SK-N-SH (cell line): ENCODE results near the gene BNIPL. TPM values are rescaled to one million over a fixed set of nuclear protein-coding genes. Genes with fewer than 3 reads are reported as not detected.

ENCODE experiments used
- CTCF ChIA-PET: fragments of 300-600, 350-600 bp; formaldehyde crosslinking; extraction: SDS; loops from one replicate; lab custom pipeline; 2021; lab: Yijun Ruan, JAX
- POLR2A ChIA-PET: fragments of 350-600 bp; sonication (Branson Sonifier 250); formaldehyde crosslinking; extraction: SDS; loops from one replicate; lab custom pipeline; 2020; ENCODE audit warnings: antibody characterized with exemption, inconsistent platforms; lab: Yijun Ruan, JAX
- DNase-seq: peaks from one replicate; pipeline ENCODE4 v3.0.0; 2012
- H2AFZ ChIP-seq: fragments of 200-600 bp; sonication (generic); 2 replicates; pipeline ENCODE4 v1.8.1; 2016; ENCODE audit warnings: antibody characterized with exemption, mild to moderate bottlenecking, low read depth
- H3F3A ChIP-seq: fragments of 200-600 bp; sonication (generic); replicated peaks from 2 replicates; pipeline ENCODE3; 2016; ENCODE audit warnings: antibody characterized with exemption, mild to moderate bottlenecking; ENCODE audit not compliant: insufficient read depth
- H3K27ac ChIP-seq, 2 experiments: fragments of 200-500 bp in 1 of 2; fragments of 200-600 bp in 1 of 2; sonication (Bioruptor generic) in 1 of 2; sonication (generic), shearing (Covaris generic) in 1 of 2; 2 replicates each; pipeline versions ENCODE4 v1.5.1 to v1.6.1; 2014 to 2016; ENCODE audit warnings: low read depth in 2 of 2, inconsistent platforms in 1 of 2, low read length in 1 of 2, mild to moderate bottlenecking in 1 of 2, mixed read lengths in 1 of 2
- H3K27me3 ChIP-seq: fragments of 200-600 bp; sonication (generic), shearing (Covaris generic); 2 replicates; pipeline ENCODE4 v1.6.1; 2016; ENCODE audit warnings: mixed run types; ENCODE audit not compliant: insufficient read depth
- H3K36me3 ChIP-seq, 2 experiments: fragments of 200-500 bp in 1 of 2; fragments of 200-600 bp in 1 of 2; sonication (Bioruptor generic) in 1 of 2; sonication (generic) in 1 of 2; replicated peaks in 1 of 2; 2 replicates each; pipeline versions ENCODE3 to v1.5.1; 2014 to 2016; ENCODE audit warnings: low read length in 1 of 2, mild to moderate bottlenecking in 1 of 2; ENCODE audit not compliant: insufficient read depth in 2 of 2, control insufficient read depth in 1 of 2
- H3K4me1 ChIP-seq, 2 experiments: fragments of 200-500 bp in 1 of 2; fragments of 200-600 bp in 1 of 2; sonication (Bioruptor generic) in 1 of 2; sonication (generic), shearing (Covaris generic) in 1 of 2; 2 replicates each; pipeline versions ENCODE4 v1.5.1 to v1.6.1; 2014 to 2016; ENCODE audit warnings: low read depth in 1 of 2, low read length in 1 of 2, mixed run types in 1 of 2; ENCODE audit not compliant: insufficient read depth in 2 of 2, control insufficient read depth in 1 of 2
- H3K4me2 ChIP-seq: fragments of 200-600 bp; sonication (generic), shearing (Covaris generic); 2 replicates; pipeline ENCODE4 v1.6.1; 2017; ENCODE audit warnings: mixed run types
- H3K4me3 ChIP-seq, 2 experiments: fragments of 200-500 bp in 1 of 2; fragments of 200-600 bp in 1 of 2; sonication (Bioruptor generic) in 1 of 2; sonication (generic), shearing (Covaris generic) in 1 of 2; 2 replicates each; pipeline versions ENCODE4 v1.5.1 to v1.8.1; 2014 to 2016; ENCODE audit warnings: low read depth in 2 of 2, inconsistent platforms in 1 of 2, low read length in 1 of 2, mild to moderate bottlenecking in 1 of 2, mixed read lengths in 1 of 2, moderate library complexity in 1 of 2
- H3K79me2 ChIP-seq: fragments of 200-600 bp; sonication (generic); 2 replicates; pipeline ENCODE4 v1.8.1; 2017; ENCODE audit warnings: mild to moderate bottlenecking; ENCODE audit not compliant: insufficient read depth
- H3K9ac ChIP-seq: fragments of 200-600 bp; sonication (generic); 2 replicates; pipeline ENCODE4 v1.6.1; 2017; ENCODE audit warnings: mixed run types
- H3K9me2 ChIP-seq: fragments of 200-600 bp; sonication (generic); 2 replicates; pipeline ENCODE4 v1.6.1; 2017; ENCODE audit warnings: mixed run types
- H3K9me3 ChIP-seq: fragments of 200-600 bp; sonication (generic); 2 replicates; pipeline ENCODE4 v1.6.1; 2017; ENCODE audit warnings: mixed run types, mild to moderate bottlenecking, moderate library complexity
- H4K20me1 ChIP-seq: fragments of 200-600 bp; sonication (generic); 2 replicates; pipeline ENCODE4 v1.6.1; 2017; ENCODE audit warnings: mild to moderate bottlenecking, mixed run types; ENCODE audit not compliant: insufficient read depth
- ELF1 ChIP-seq: IDR thresholded peaks from 2 replicates; pipeline ENCODE4 v1.4.0; 2012
- EP300 ChIP-seq, 2 experiments: IDR thresholded peaks; 2 replicates each; pipeline versions ENCODE4 v1.4.0 to v1.6.1; 2012; ENCODE audit warnings: borderline replicate concordance in 1 of 2, low read depth in 1 of 2, low read length in 1 of 2
- FOSL2 ChIP-seq: IDR thresholded peaks from 2 replicates; pipeline ENCODE4 v1.4.0; 2012; ENCODE audit warnings: low read depth, mild to moderate bottlenecking, moderate library complexity, borderline replicate concordance
- FOXM1 ChIP-seq: IDR thresholded peaks from 2 replicates; pipeline ENCODE4 v1.4.0; 2012; ENCODE audit warnings: low read depth, mild to moderate bottlenecking
- GATA2 ChIP-seq: sonication (generic); formaldehyde crosslinking; IDR thresholded peaks from 2 replicates; pipeline ENCODE4 v1.5.0; 2020; ENCODE audit warnings: mild to moderate bottlenecking, missing genetic modification reagents
- NFIC ChIP-seq: IDR thresholded peaks from 2 replicates; pipeline ENCODE4 v1.4.0; 2012; ENCODE audit warnings: borderline replicate concordance
- NRF1 ChIP-seq: IDR thresholded peaks from 2 replicates; pipeline ENCODE4 v1.6.1; 2012; ENCODE audit warnings: low read depth, mild to moderate bottlenecking, low read length
- TAF1 ChIP-seq: IDR thresholded peaks from 2 replicates; pipeline ENCODE4 v1.6.1; 2012; ENCODE audit warnings: low read depth, mild to moderate bottlenecking, low read length, moderate library complexity, borderline replicate concordance
- TEAD4 ChIP-seq: IDR thresholded peaks from 2 replicates; pipeline ENCODE4 v1.4.0; 2012; ENCODE audit warnings: mild to moderate bottlenecking, borderline replicate concordance; ENCODE audit not compliant: insufficient read depth
- WGBS: methylation state at CpG from one replicate; pipeline ENCODE4 v1.1.6; 2017; ENCODE audit warnings: low lambda C conversion rate; 5-methylcytosine and 5-hydroxymethylcytosine counted together
- polyA plus RNA-seq, 3 experiments: library from polyadenylated mRNA; depleted of rRNA; stranded (reverse); fragments of >200 nt; gene quantifications; 2 replicates each; pipeline ENCODE4 v1.2.3, GENCODE V29; 2012
- TF ChIP-seq, protein P1 (sequence below): IDR thresholded peaks from 2 replicates; pipeline ENCODE4 v1.6.1; 2012; ENCODE audit warnings: mild to moderate bottlenecking, low read depth, low read length, moderate library complexity
- TF ChIP-seq, protein P2 (sequence below): fragments of 150-350 bp; IDR thresholded peaks from 2 replicates; pipeline ENCODE4 v1.6.1; 2017; ENCODE audit warnings: antibody characterized with exemption, low read length, low read depth, borderline replicate concordance
- TF ChIP-seq, protein P3 (sequence below): IDR thresholded peaks from 2 replicates; pipeline ENCODE4 v1.4.0; 2012; ENCODE audit warnings: low read depth, borderline replicate concordance
- TF ChIP-seq, protein P4 (sequence below): fragments of 200-600 bp; sonication (generic); IDR thresholded peaks from 2 replicates; pipeline ENCODE4 v1.6.1; 2017; ENCODE audit warnings: antibody characterized with exemption, mild to moderate bottlenecking, moderate library complexity
- TF ChIP-seq, protein P5 (sequence below): IDR thresholded peaks from 2 replicates; pipeline ENCODE4 v1.4.0; 2012; ENCODE audit warnings: low read depth, borderline replicate concordance

BNIPL gene
- polyA plus RNA-seq, 1 of the 3 experiments (the other 2 are of a cell fraction), result 0.12 TPM

DNA sequence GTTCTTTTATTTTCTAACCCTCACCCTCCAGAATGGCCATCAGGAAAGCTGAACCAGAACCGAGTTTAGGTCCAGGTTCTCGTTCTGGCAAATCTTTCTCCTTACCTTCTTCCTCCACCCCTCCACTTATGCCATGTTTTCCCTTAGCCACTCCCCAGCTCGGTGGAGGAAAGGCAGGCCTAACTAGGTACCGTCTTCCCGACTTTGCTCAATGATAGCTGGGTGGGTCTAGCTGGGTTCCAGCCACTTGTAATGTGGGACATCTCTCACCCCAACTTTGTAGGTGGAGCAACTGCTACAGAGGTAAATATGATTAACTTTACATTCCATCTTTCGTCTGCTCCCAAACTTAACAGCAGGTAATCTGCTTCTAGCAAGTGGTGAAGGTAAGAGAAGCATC is 646 bp downstream of the BNIPL start (continued):
- TF ChIP-seq, protein P1, sequence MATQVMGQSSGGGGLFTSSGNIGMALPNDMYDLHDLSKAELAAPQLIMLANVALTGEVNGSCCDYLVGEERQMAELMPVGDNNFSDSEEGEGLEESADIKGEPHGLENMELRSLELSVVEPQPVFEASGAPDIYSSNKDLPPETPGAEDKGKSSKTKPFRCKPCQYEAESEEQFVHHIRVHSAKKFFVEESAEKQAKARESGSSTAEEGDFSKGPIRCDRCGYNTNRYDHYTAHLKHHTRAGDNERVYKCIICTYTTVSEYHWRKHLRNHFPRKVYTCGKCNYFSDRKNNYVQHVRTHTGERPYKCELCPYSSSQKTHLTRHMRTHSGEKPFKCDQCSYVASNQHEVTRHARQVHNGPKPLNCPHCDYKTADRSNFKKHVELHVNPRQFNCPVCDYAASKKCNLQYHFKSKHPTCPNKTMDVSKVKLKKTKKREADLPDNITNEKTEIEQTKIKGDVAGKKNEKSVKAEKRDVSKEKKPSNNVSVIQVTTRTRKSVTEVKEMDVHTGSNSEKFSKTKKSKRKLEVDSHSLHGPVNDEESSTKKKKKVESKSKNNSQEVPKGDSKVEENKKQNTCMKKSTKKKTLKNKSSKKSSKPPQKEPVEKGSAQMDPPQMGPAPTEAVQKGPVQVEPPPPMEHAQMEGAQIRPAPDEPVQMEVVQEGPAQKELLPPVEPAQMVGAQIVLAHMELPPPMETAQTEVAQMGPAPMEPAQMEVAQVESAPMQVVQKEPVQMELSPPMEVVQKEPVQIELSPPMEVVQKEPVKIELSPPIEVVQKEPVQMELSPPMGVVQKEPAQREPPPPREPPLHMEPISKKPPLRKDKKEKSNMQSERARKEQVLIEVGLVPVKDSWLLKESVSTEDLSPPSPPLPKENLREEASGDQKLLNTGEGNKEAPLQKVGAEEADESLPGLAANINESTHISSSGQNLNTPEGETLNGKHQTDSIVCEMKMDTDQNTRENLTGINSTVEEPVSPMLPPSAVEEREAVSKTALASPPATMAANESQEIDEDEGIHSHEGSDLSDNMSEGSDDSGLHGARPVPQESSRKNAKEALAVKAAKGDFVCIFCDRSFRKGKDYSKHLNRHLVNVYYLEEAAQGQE, result no peak

DNA sequence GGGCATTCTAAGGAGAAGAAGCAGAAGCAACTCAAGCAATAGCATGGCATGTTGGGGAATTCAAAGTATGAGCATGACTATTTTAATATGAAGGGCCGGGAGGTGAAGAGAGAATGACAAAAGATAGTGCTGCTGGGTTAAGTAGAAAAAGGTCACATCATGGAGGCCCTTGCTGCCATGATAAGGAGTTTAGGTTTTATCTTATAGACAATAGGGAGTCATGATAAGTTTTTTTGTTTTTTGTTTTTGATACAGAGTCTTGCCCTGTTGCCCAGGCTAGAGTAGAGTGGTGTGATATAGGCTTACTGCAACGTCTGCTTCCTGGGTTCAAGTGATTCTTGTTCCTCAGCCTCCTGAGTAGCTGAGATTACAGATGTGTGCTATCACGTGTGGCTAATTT is 3.1 kb downstream of the BNIPL start:
- H3K79me2 ChIP-seq, result no peaks in the 10 kb centered on the region
- H3K9me2 ChIP-seq, result no peaks in the 10 kb centered on the region
- H3F3A ChIP-seq, result no peaks in the 10 kb centered on the region
- DNase-seq, result no peak
- H2AFZ ChIP-seq, result no peak overlapping the region
- H3K27ac ChIP-seq, result no peak overlapping the region
- no peak overlapping the region for H3K4me2 ChIP-seq
- TF ChIP-seq NFIC (no peak), EP300 (IDR thresholded peaks at IDR 0.05; ENCODE audit: borderline replicate concordance in 1 of 2, low read depth in 1 of 2, low read length in 1 of 2) (no peak), FOXM1 (no peak), ELF1 (no peak), GATA2 (no peak), NRF1 (no peak), FOSL2 (no peak), TEAD4 (no peak), TAF1 (no peak)
- TF ChIP-seq, protein P2, sequence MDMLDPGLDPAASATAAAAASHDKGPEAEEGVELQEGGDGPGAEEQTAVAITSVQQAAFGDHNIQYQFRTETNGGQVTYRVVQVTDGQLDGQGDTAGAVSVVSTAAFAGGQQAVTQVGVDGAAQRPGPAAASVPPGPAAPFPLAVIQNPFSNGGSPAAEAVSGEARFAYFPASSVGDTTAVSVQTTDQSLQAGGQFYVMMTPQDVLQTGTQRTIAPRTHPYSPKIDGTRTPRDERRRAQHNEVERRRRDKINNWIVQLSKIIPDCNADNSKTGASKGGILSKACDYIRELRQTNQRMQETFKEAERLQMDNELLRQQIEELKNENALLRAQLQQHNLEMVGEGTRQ, result no peak
- TF ChIP-seq, protein P3, sequence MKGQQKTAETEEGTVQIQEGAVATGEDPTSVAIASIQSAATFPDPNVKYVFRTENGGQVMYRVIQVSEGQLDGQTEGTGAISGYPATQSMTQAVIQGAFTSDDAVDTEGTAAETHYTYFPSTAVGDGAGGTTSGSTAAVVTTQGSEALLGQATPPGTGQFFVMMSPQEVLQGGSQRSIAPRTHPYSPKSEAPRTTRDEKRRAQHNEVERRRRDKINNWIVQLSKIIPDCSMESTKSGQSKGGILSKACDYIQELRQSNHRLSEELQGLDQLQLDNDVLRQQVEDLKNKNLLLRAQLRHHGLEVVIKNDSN, result no peak
- TF ChIP-seq, protein P4, sequence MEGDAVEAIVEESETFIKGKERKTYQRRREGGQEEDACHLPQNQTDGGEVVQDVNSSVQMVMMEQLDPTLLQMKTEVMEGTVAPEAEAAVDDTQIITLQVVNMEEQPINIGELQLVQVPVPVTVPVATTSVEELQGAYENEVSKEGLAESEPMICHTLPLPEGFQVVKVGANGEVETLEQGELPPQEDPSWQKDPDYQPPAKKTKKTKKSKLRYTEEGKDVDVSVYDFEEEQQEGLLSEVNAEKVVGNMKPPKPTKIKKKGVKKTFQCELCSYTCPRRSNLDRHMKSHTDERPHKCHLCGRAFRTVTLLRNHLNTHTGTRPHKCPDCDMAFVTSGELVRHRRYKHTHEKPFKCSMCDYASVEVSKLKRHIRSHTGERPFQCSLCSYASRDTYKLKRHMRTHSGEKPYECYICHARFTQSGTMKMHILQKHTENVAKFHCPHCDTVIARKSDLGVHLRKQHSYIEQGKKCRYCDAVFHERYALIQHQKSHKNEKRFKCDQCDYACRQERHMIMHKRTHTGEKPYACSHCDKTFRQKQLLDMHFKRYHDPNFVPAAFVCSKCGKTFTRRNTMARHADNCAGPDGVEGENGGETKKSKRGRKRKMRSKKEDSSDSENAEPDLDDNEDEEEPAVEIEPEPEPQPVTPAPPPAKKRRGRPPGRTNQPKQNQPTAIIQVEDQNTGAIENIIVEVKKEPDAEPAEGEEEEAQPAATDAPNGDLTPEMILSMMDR, result no peak
- TF ChIP-seq, protein P5, sequence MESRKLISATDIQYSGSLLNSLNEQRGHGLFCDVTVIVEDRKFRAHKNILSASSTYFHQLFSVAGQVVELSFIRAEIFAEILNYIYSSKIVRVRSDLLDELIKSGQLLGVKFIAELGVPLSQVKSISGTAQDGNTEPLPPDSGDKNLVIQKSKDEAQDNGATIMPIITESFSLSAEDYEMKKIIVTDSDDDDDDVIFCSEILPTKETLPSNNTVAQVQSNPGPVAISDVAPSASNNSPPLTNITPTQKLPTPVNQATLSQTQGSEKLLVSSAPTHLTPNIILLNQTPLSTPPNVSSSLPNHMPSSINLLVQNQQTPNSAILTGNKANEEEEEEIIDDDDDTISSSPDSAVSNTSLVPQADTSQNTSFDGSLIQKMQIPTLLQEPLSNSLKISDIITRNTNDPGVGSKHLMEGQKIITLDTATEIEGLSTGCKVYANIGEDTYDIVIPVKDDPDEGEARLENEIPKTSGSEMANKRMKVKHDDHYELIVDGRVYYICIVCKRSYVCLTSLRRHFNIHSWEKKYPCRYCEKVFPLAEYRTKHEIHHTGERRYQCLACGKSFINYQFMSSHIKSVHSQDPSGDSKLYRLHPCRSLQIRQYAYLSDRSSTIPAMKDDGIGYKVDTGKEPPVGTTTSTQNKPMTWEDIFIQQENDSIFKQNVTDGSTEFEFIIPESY, result no peak
- no peaks in the 10 kb centered on the region for H4K20me1 ChIP-seq
- H3K4me3 ChIP-seq, result no peak overlapping the region
- ChIA-PET POLR2A (no interaction called here), CTCF (interaction anchor here (1.2 to 2.8 kb wide), 2 partner anchors 8 to 15 kb away, joined by 5 to 12 read pairs; partner anchors contain the start of gene C1orf56)
- 81% methylated on average over 3 of the region's 3 CpGs for WGBS
- H3K9ac ChIP-seq, result no peak overlapping the region
- no peaks in the 10 kb centered on the region for H3K9me3 ChIP-seq
- no peaks in the 10 kb centered on the region for H3K27me3 ChIP-seq
- H3K4me1 ChIP-seq, result no peaks in the 10 kb centered on the region
- H3K36me3 ChIP-seq, result peaks cover 5 to 10% of the 10 kb centered on the region in 2 experiments
